H1 (cell line): ENCODE data around the gene S100A13. TPM values are rescaled to one million over a fixed set of nuclear protein-coding genes. Genes with fewer than 3 reads are reported as not detected.

Experiments
- CTCF ChIA-PET: fragments of 300-600 bp; sonication (Branson Sonifier 250); formaldehyde crosslinking; loops from one replicate; lab custom pipeline; 2021; ENCODE audit not compliant: partially characterized antibody; lab: Charles Lee
- POLR2A ChIA-PET: fragments of 300-600 bp; sonication (Branson Sonifier 250); formaldehyde crosslinking; loops from one replicate; lab custom pipeline; 2021; ENCODE audit warnings: inconsistent platforms; ENCODE audit not compliant: partially characterized antibody; lab: Charles Lee
- DNase-seq, 2 experiments: peaks; one replicate each; pipeline versions ENCODE4 v3.0.0 to v3.0.0-alpha.2; 2010 to 2022; ENCODE audit warnings: low spot score in 2 of 2, low read depth in 1 of 2, mixed read lengths in 1 of 2
- FAIRE-seq: peaks from 2 replicates; lab custom pipeline; 2011; peaks lifted over from hg19 to GRCh38; lab: Jason Lieb, UNC
- H2AFZ ChIP-seq: 2 replicates; pipeline ENCODE4 v1.8.1; 2012; ENCODE audit warnings: low read length, inconsistent platforms
- H2AK5ac ChIP-seq: 2 replicates; pipeline ENCODE4 v1.6.1; 2013; ENCODE audit warnings: low read depth, low read length
- H2BK120ac ChIP-seq: replicated peaks from 2 replicates; pipeline ENCODE3; 2013; ENCODE audit warnings: low read depth, low read length, inconsistent platforms
- H2BK12ac ChIP-seq: 2 replicates; pipeline ENCODE4 v1.6.1; 2013; ENCODE audit warnings: low read depth, low read length
- H2BK15ac ChIP-seq: 2 replicates; pipeline ENCODE4 v1.6.1; 2013; ENCODE audit warnings: low read length
- H2BK20ac ChIP-seq: 2 replicates; pipeline ENCODE4 v1.6.1; 2013; ENCODE audit warnings: low read length
- H2BK5ac ChIP-seq: 2 replicates; pipeline ENCODE4 v1.6.1; 2013; ENCODE audit warnings: low read depth, low read length
- H3K14ac ChIP-seq: 2 replicates; pipeline ENCODE4 v1.6.1; 2013; ENCODE audit warnings: inconsistent platforms; ENCODE audit not compliant: insufficient read length
- H3K18ac ChIP-seq: 2 replicates; pipeline ENCODE4 v1.6.1; 2013; ENCODE audit warnings: low read length; ENCODE audit errors: extremely low read depth
- H3K23ac ChIP-seq: 2 replicates; pipeline ENCODE4 v1.6.1; 2013; ENCODE audit warnings: inconsistent platforms; ENCODE audit not compliant: insufficient read length
- H3K23me2 ChIP-seq: 2 replicates; pipeline ENCODE4 v1.6.1; 2013; ENCODE audit warnings: low read depth, low read length
- H3K27ac ChIP-seq: 2 replicates; pipeline ENCODE4 v1.6.1; 2011; ENCODE audit warnings: low read depth, low read length, inconsistent platforms
- H3K27me3 ChIP-seq, 4 experiments: replicated peaks in 1 of 4; 1 replicate in 1 of 4; 2 replicates in 3 of 4; pipeline versions ENCODE4 v1.6.1 to v1.8.1; 2011 to 2013; ENCODE audit warnings: low read length in 3 of 4, mild to moderate bottlenecking in 3 of 4, inconsistent platforms in 2 of 4, mixed read lengths in 2 of 4, moderate library complexity in 1 of 4; ENCODE audit not compliant: control insufficient read depth in 3 of 4, insufficient read depth in 3 of 4; ENCODE audit errors: extremely low read depth in 1 of 4
- H3K36me3 ChIP-seq, 4 experiments: 2 replicates each; pipeline versions ENCODE4 v1.6.1 to v1.8.1; 2011 to 2013; ENCODE audit warnings: mild to moderate bottlenecking in 4 of 4, low read length in 3 of 4, moderate library complexity in 2 of 4, control low read depth in 1 of 4, inconsistent platforms in 1 of 4; ENCODE audit not compliant: insufficient read depth in 4 of 4, control insufficient read depth in 2 of 4
- H3K4ac ChIP-seq: replicated peaks from 2 replicates; pipeline ENCODE3; 2013; ENCODE audit warnings: low read length, low read depth, mixed read lengths, inconsistent platforms; ENCODE audit not compliant: insufficient read length
- H3K4me1 ChIP-seq, 4 experiments: replicated peaks in 1 of 4; 1 replicate in 1 of 4; 2 replicates in 3 of 4; pipeline versions ENCODE4 v1.6.1 to v1.8.1; 2011 to 2013; ENCODE audit warnings: low read length in 3 of 4, inconsistent platforms in 2 of 4, mixed read lengths in 1 of 4; ENCODE audit not compliant: insufficient read depth in 4 of 4, control insufficient read depth in 3 of 4
- H3K4me2 ChIP-seq, 2 experiments: 2 replicates each; pipeline versions ENCODE4 v1.6.1 to v1.8.1; 2011 to 2013; ENCODE audit warnings: low read depth in 2 of 2, low read length in 2 of 2, control low read depth in 1 of 2, inconsistent platforms in 1 of 2, mild to moderate bottlenecking in 1 of 2; ENCODE audit not compliant: insufficient read depth in 1 of 2
- H3K4me3 ChIP-seq, 4 experiments: fragments of 200-600, 300-600 bp in 1 of 4; sonication (generic), shearing (Covaris generic), sonication (Bioruptor Twin) in 1 of 4; 2 replicates each; pipeline versions ENCODE4 v1.5.1 to v1.8.1; 2011 to 2016; ENCODE audit warnings: low read length in 4 of 4, low read depth in 3 of 4, control low read depth in 2 of 4, inconsistent platforms in 2 of 4, mild to moderate bottlenecking in 2 of 4, mixed read lengths in 1 of 4, moderate library complexity in 1 of 4; ENCODE audit not compliant: insufficient read depth in 2 of 4; ENCODE audit errors: extremely low read depth in 1 of 4
- H3K56ac ChIP-seq: replicated peaks from 2 replicates; pipeline ENCODE3; 2013; ENCODE audit warnings: low read depth, mild to moderate bottlenecking, mixed read lengths, low read length, inconsistent platforms; ENCODE audit not compliant: insufficient read length
- H3K79me1 ChIP-seq: 2 replicates; pipeline ENCODE4 v1.6.1; 2013; ENCODE audit warnings: low read depth, low read length, control low read depth
- H3K79me2 ChIP-seq, 2 experiments: 2 replicates each; pipeline versions ENCODE4 v1.6.1 to v1.8.1; 2012 to 2013; ENCODE audit warnings: low read length in 2 of 2, mild to moderate bottlenecking in 2 of 2, inconsistent platforms in 1 of 2; ENCODE audit not compliant: insufficient read depth in 2 of 2, control insufficient read depth in 1 of 2
- H3K9ac ChIP-seq, 4 experiments: replicated peaks in 1 of 4; 1 replicate in 1 of 4; 2 replicates in 3 of 4; pipeline versions ENCODE4 v1.6.1 to v1.8.1; 2011 to 2013; ENCODE audit warnings: low read depth in 3 of 4, low read length in 3 of 4, control low read depth in 2 of 4, mild to moderate bottlenecking in 2 of 4, moderate library complexity in 2 of 4, inconsistent platforms in 1 of 4; ENCODE audit errors: extremely low read depth in 1 of 4
- H3K9me3 ChIP-seq, 2 experiments: 2 replicates each; pipeline versions ENCODE4 v1.6.1 to v1.8.1; 2012 to 2013; ENCODE audit warnings: mild to moderate bottlenecking in 2 of 2, moderate library complexity in 2 of 2, control low read depth in 1 of 2, inconsistent platforms in 1 of 2, low read depth in 1 of 2, low read length in 1 of 2, mixed read lengths in 1 of 2; ENCODE audit not compliant: insufficient read depth in 2 of 2
- H4K20me1 ChIP-seq, 2 experiments: replicated peaks in 1 of 2; 2 replicates each; pipeline versions ENCODE3 to v1.8.1; 2011 to 2013; ENCODE audit warnings: inconsistent platforms in 2 of 2, low read length in 2 of 2, mild to moderate bottlenecking in 1 of 2; ENCODE audit not compliant: insufficient read depth in 2 of 2, control insufficient read depth in 1 of 2
- H4K5ac ChIP-seq: 2 replicates; pipeline ENCODE4 v1.6.1; 2013; ENCODE audit warnings: low read length, low read depth, mixed read lengths, inconsistent platforms; ENCODE audit not compliant: insufficient read length
- H4K8ac ChIP-seq: 2 replicates; pipeline ENCODE4 v1.8.0; 2013; ENCODE audit warnings: mild to moderate bottlenecking, moderate library complexity, low read length, inconsistent platforms; ENCODE audit not compliant: insufficient read depth; ENCODE audit errors: extremely low read depth
- H4K91ac ChIP-seq: replicated peaks from 2 replicates; pipeline ENCODE3; 2013; ENCODE audit warnings: low read length, mixed read lengths, inconsistent platforms; ENCODE audit not compliant: insufficient read length
- ASH2L ChIP-seq: fragments of 200-600, 300-600 bp; sonication (generic); IDR thresholded peaks from one replicate; pipeline ENCODE4 v1.7.1; 2017; ENCODE audit warnings: low read length
- BRCA1 ChIP-seq: IDR thresholded peaks from 2 replicates; pipeline ENCODE4 v1.6.1; 2012; ENCODE audit warnings: low read depth, low read length, improper control_type of control experiment
- CBX8 ChIP-seq: fragments of 300-800, 300-1000 bp; sonication (generic); IDR thresholded peaks from 2 replicates; pipeline ENCODE4 v1.7.1; 2016; ENCODE audit warnings: low read depth, low read length, borderline replicate concordance
- EP300 ChIP-seq, 2 experiments: IDR thresholded peaks; 1 replicate in 1 of 2; 2 replicates in 1 of 2; pipeline ENCODE4 v1.6.1; 2011 to 2012; ENCODE audit warnings: low read depth in 2 of 2, low read length in 2 of 2, mild to moderate bottlenecking in 2 of 2, borderline replicate concordance in 1 of 2, inconsistent platforms in 1 of 2, moderate library complexity in 1 of 2
- JUN ChIP-seq: IDR thresholded peaks from 2 replicates; pipeline ENCODE4 v1.6.1; 2011; ENCODE audit warnings: low read depth, mild to moderate bottlenecking, improper control_type of control experiment, low read length
- MAFK ChIP-seq: IDR thresholded peaks from 2 replicates; pipeline ENCODE4 v1.6.1; 2012; ENCODE audit warnings: low read depth, mild to moderate bottlenecking, improper control_type of control experiment, low read length
- RAD21 ChIP-seq, 2 experiments: IDR thresholded peaks in 1 of 2; conservative IDR thresholded peaks in 1 of 2; 2 replicates each; pipeline ENCODE4 v1.6.1; 2011; ENCODE audit warnings: low read depth in 2 of 2, low read length in 2 of 2, improper control_type of control experiment in 1 of 2, inconsistent platforms in 1 of 2, mild to moderate bottlenecking in 1 of 2, moderate library complexity in 1 of 2
- SIRT6 ChIP-seq: IDR thresholded peaks from one replicate; pipeline ENCODE4 v1.7.1; 2012; ENCODE audit warnings: low read length, inconsistent platforms
- SUZ12 ChIP-seq: fragments of 200-600 bp; sonication (generic); IDR thresholded peaks from 2 replicates; pipeline ENCODE4 v1.6.1; 2012; ENCODE audit warnings: mild to moderate bottlenecking, inconsistent platforms, low read length, moderate library complexity, mixed read lengths
- TBP ChIP-seq: IDR thresholded peaks from 2 replicates; pipeline ENCODE4 v1.6.1; 2011; ENCODE audit warnings: low read depth, low read length, improper control_type of control experiment
- ZNF274 ChIP-seq: IDR thresholded peaks from 2 replicates; pipeline ENCODE4 v1.7.0; 2012; ENCODE audit warnings: low read length, borderline replicate concordance; ENCODE audit errors: extremely low read depth
- WGBS, 2 experiments: shearing (Covaris generic) in 1 of 2; methylation state at CpG; one replicate each; pipeline versions ENCODE4 v1.1.6 to v1.1.7; 2013 to 2015; ENCODE audit warnings: low lambda C conversion rate in 2 of 2, mixed read lengths in 2 of 2, inconsistent platforms in 1 of 2, low coverage in 1 of 2, missing lambda C conversion rate in 1 of 2; ENCODE audit not compliant: insufficient replicate concordance in 2 of 2, insufficient coverage in 1 of 2, insufficient read length in 1 of 2; ENCODE audit errors: extremely low coverage in 1 of 2, missing lambda C conversion rate in 1 of 2; 5-methylcytosine and 5-hydroxymethylcytosine counted together
- polyA plus RNA-seq, 7 experiments: library from polyadenylated mRNA; depleted of rRNA in 3 of 7; stranded (reverse) in 5 of 7; unstranded in 2 of 7; fragments of >200 nt in 5 of 7; fragments of 200-250 nt in 2 of 7; gene quantifications; 1 replicate in 5 of 7; 2 replicates in 1 of 7; 4 replicates in 1 of 7; pipeline versions ENCODE4 v1.2.1 to v1.2.3, GENCODE V29; 2011 to 2013; ENCODE audit warnings: missing spikeins in 2 of 7, mixed read lengths in 2 of 7
- total RNA-seq: library from RNA; stranded (reverse); fragmentation: NEBNext Ultra II Directional; extraction: Animal tissue kit (Norgen Biotek cat#: 25700); gene quantifications from 2 replicates; pipeline ENCODE4 v1.2.1, GENCODE V29; 2021

Gene S100A13
- total and polyA plus RNA-seq, 2 of the 8 experiments (the other 6 are each of a cell fraction or from before 2014, with no cell fraction given): 63.6 to 127 TPM

- FAIRE-seq (no peak), DNase-seq (no peak)
- peak overlapping the region; percentile 93 for H3K18ac ChIP-seq
- no peaks in the 10 kb centered on the region for H3K79me2 ChIP-seq
- H3K9ac ChIP-seq: peak overlapping the region in 1 of 4 experiments; percentile 69; a peak in 2 of 7 replicates
- CTCF ChIA-PET: interaction anchor here (0.8 to 10.2 kb wide), 21 partner anchors 8 to 315 kb away, joined by 3 to 115 read pairs (median 13); partner anchors contain the start of genes S100A14, S100A16, S100A4 and S100A6
- H3K4me1 ChIP-seq: peaks cover 0 to 13% (median 7%) of the 10 kb centered on the region in 4 experiments; a peak in 6 of 7 replicates
- H2AK5ac ChIP-seq: no peak overlapping the region
- no peak overlapping the region for H4K8ac ChIP-seq
- 0 out of 2 replicates have a peak overlapping the region, but pooled peaks have one; percentile 68 for H2BK5ac ChIP-seq
- no peak overlapping the region for H2BK120ac ChIP-seq
- TF ChIP-seq MAFK (no peak), JUN (no peak), RAD21 (IDR thresholded peaks at IDR 0.05 in 1 of 2, conservative IDR thresholded peaks at IDR 0.05 in 1 of 2; ENCODE audit: low read depth in 2 of 2, low read length in 2 of 2) (no peak), EP300 (IDR thresholded peaks at IDR 0.05; ENCODE audit: borderline replicate concordance in 1 of 2, low read depth in 2 of 2, low read length in 2 of 2) (no peak), TBP (no peak), ZNF274 (no peak), SIRT6 (no peak), BRCA1 (no peak), SUZ12 (no peak), CBX8 (no peak), ASH2L (no peak)
- H3K36me3 ChIP-seq: peaks cover 0 to 4% (median 1%) of the 10 kb centered on the region in 4 experiments; a peak in 3 of 8 replicates
- peak overlapping the region; percentile 18 for H4K91ac ChIP-seq
- H3K23me2 ChIP-seq: peaks cover 7% of the 10 kb centered on the region
- H3K14ac ChIP-seq: no peak overlapping the region
- POLR2A ChIA-PET: interaction anchor here (0.7 to 15.6 kb wide), 25 partner anchors 8 to 363 kb away, joined by 3 to 261 read pairs (median 5); partner anchors contain the start of genes CHTOP, RPS27, S100A14 and S100A16
- no peaks in the 10 kb centered on the region for H3K79me1 ChIP-seq
- H4K20me1 ChIP-seq: no peaks in the 10 kb centered on the region
- no peak overlapping the region for H2AFZ ChIP-seq
- H3K56ac ChIP-seq: no peak overlapping the region
- H2BK15ac ChIP-seq: 0 out of 2 replicates have a peak overlapping the region, but pooled peaks have one; percentile 81
- no peak overlapping the region for H4K5ac ChIP-seq
- H2BK12ac ChIP-seq: peak overlapping the region; percentile 92
- H3K9me3 ChIP-seq: no peaks in the 10 kb centered on the region
- H3K27me3 ChIP-seq: no peaks in the 10 kb centered on the region
- peak overlapping the region; percentile 45 to 77 (median 72); a peak in 7 of 8 replicates for H3K4me3 ChIP-seq
- H3K23ac ChIP-seq: no peak overlapping the region
- no peak overlapping the region for H3K27ac ChIP-seq
- H3K4ac ChIP-seq: peak overlapping the region; percentile 71
- H3K4me2 ChIP-seq: peak overlapping the region; percentile 74 to 95
- 0 out of 2 replicates have a peak overlapping the region, but pooled peaks have one; percentile 75 for H2BK20ac ChIP-seq
- WGBS, 2 experiments: 75% methylated on average over 3 of the region's 3 CpGs; no CpG with 5 or more reads in 1 of the 2 experiments
Measured at GRCh38 chr1:153626477-153626903, 815 bp downstream of the S100A13 start.
